A549 (cell line): ENCODE data around the gene CEP76. TPM values are rescaled to one million over a fixed set of nuclear protein-coding genes. Genes with fewer than 3 reads are reported as not detected.

Source experiments
- ATAC-seq, 2 experiments: fragments of 200-7000 bp in 1 of 2; fragments of >200 bp in 1 of 2; cut with Nextera tagmentation in 1 of 2; cut with Tn5 transposase in 1 of 2; 3 replicates each; pipeline versions ENCODE4 v1.8.0 to v1.9.1; 2018 to 2020; ENCODE audit warnings: mild to moderate bottlenecking in 1 of 2, moderate library complexity in 1 of 2
- CTCF ChIA-PET: fragments of 300-600 bp; sonication (Branson Sonifier 250); formaldehyde crosslinking; extraction: SDS; loops from one replicate; lab custom pipeline; 2021; ENCODE audit warnings: antibody characterized with exemption, inconsistent platforms; lab: Yijun Ruan, JAX
- POLR2A ChIA-PET: fragments of 350-600 bp; formaldehyde crosslinking; extraction: SDS; loops from one replicate; lab custom pipeline; 2021; ENCODE audit warnings: antibody characterized with exemption, inconsistent platforms; lab: Yijun Ruan, JAX
- DNase-seq, 2 experiments: peaks; one replicate each; pipeline versions ENCODE4 v3.0.0 to v3.0.0-alpha.2; 2011 to 2016; ENCODE audit warnings: low read depth in 1 of 2, low spot score in 1 of 2
- FAIRE-seq: peaks from 2 replicates; lab custom pipeline; 2011; peaks lifted over from hg19 to GRCh38; lab: Jason Lieb, UNC
- H3K27ac ChIP-seq, 2 experiments: fragments of >200 bp; sonication (Bioruptor Twin); formaldehyde crosslinking; 3 replicates each; pipeline ENCODE4 v1.5.1; 2016 to 2017
- H3K4me1 ChIP-seq: fragments of >200 bp; sonication (Bioruptor Twin); formaldehyde crosslinking; 3 replicates; pipeline ENCODE4 v1.6.1; 2016
- H3K4me2 ChIP-seq: fragments of >200 bp; sonication (Bioruptor Twin); formaldehyde crosslinking; 3 replicates; pipeline ENCODE4 v1.6.1; 2016
- H3K4me3 ChIP-seq: fragments of >200 bp; sonication (Bioruptor Twin); formaldehyde crosslinking; 3 replicates; pipeline ENCODE4 v1.5.1; 2016
- H3K9me3 ChIP-seq: fragments of >200 bp; sonication (Bioruptor Twin); formaldehyde crosslinking; 3 replicates; pipeline ENCODE4 v1.6.1; 2016
- CEBPB ChIP-seq, 2 experiments: fragments of >200 bp in 1 of 2; sonication (Bioruptor Twin) in 1 of 2; formaldehyde crosslinking in 1 of 2; IDR thresholded peaks; 2 replicates each; pipeline ENCODE4 v1.6.1; 2012 to 2016
- WGBS: methylation state at CpG from one replicate; pipeline ENCODE4 v1.1.6; 2017; ENCODE audit errors: missing lambda C conversion rate; 5-methylcytosine and 5-hydroxymethylcytosine counted together
- polyA plus RNA-seq, 4 experiments: library from polyadenylated mRNA; depleted of rRNA in 3 of 4; stranded (reverse); fragments of >200 nt; fragmentation: RNase III in 1 of 4; extraction: RNeasy Plus Mini Kit Qiagen cat#74134 plus additional on column Dnase treatment in 1 of 4; gene quantifications; 2 replicates in 3 of 4; 3 replicates in 1 of 4; pipeline ENCODE4 v1.2.3, GENCODE V29; 2011 to 2017
- TF ChIP-seq, protein P1 (sequence below): fragments of >200 bp; sonication (Bioruptor Twin); formaldehyde crosslinking; IDR thresholded peaks from 3 replicates; pipeline ENCODE4 v1.5.1; 2016

CEP76 gene
- polyA plus RNA-seq, 2 of the 4 experiments (the other 2 are of a cell fraction), result 7.8 to 13.1 TPM

DNA sequence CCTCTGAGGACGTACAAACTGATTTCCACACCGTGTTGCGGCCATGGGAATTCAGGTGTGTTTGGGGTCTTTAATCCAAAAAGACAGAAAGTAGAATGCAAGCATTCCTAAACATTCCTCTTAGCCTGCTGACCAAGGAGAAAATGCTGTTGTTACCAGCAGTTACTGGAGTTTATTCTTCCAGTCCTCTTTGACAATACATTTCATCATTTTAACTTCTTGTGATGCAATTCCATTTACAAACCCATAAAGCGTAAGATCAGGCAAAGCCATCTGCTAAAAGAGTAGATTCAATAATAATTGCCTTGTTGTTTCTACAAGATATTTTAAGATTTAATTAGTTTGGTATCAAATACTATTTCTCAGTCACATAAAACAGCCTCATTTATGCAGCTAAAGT is 77.3 kb downstream of the CEP76 start:
- Histone ChIP-seq H3K4me2 (no peak overlapping the region), H3K4me1 (peaks cover 20% of the 10 kb centered on the region)
- no peak for DNase-seq
- peak; percentile 47 to 59; a peak in 2 of 4 replicates for TF ChIP-seq CEBPB (IDR thresholded peaks at IDR 0.05)
- TF ChIP-seq, protein P1, sequence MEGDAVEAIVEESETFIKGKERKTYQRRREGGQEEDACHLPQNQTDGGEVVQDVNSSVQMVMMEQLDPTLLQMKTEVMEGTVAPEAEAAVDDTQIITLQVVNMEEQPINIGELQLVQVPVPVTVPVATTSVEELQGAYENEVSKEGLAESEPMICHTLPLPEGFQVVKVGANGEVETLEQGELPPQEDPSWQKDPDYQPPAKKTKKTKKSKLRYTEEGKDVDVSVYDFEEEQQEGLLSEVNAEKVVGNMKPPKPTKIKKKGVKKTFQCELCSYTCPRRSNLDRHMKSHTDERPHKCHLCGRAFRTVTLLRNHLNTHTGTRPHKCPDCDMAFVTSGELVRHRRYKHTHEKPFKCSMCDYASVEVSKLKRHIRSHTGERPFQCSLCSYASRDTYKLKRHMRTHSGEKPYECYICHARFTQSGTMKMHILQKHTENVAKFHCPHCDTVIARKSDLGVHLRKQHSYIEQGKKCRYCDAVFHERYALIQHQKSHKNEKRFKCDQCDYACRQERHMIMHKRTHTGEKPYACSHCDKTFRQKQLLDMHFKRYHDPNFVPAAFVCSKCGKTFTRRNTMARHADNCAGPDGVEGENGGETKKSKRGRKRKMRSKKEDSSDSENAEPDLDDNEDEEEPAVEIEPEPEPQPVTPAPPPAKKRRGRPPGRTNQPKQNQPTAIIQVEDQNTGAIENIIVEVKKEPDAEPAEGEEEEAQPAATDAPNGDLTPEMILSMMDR, result no peak
- TF ChIP-seq, all 56 proteins: peak for 1
- ChIA-PET CTCF (no interaction called here), POLR2A (no interaction called here)
- H3K27ac ChIP-seq, result no peak overlapping the region
- H3K9me3 ChIP-seq, result no peaks in the 10 kb centered on the region
- no peak for FAIRE-seq
- ATAC-seq, result no peak
- no peak overlapping the region for H3K4me3 ChIP-seq
- 92% methylated on average over 4 of the region's 4 CpGs for WGBS

Other genes starting within 250 kb of the CEP76 start
- 23.2 and 29.4 TPM in 2 replicates for gene SPIRE1, start 44.6 kb downstream of the CEP76 start, polyA plus RNA-seq (2011; rRNA removed)
- 8.3 to 9.1 TPM (median 8.9 TPM) in 3 replicates for gene SPIRE1, start 44.6 kb downstream of the CEP76 start, polyA plus RNA-seq (2017; fragmentation: RNase III; extraction: RNeasy Plus Mini Kit Qiagen cat#74134 plus additional on column Dnase treatment)
- gene PSMG2, start 319 bp upstream of the CEP76 start, polyA plus RNA-seq (2011; rRNA removed), result 69.2 and 76.8 TPM in 2 replicates
- gene PSMG2, start 319 bp upstream of the CEP76 start, polyA plus RNA-seq (2017; fragmentation: RNase III; extraction: RNeasy Plus Mini Kit Qiagen cat#74134 plus additional on column Dnase treatment), result 75.3 to 76.5 TPM (median 75.7 TPM) in 3 replicates
- gene PTPN2, start 181.5 kb upstream of the CEP76 start, polyA plus RNA-seq (2011; rRNA removed), result 32.4 and 33.3 TPM in 2 replicates
- 22.9 to 25.3 TPM (median 23.0 TPM) in 3 replicates for gene PTPN2, start 181.5 kb upstream of the CEP76 start, polyA plus RNA-seq (2017; fragmentation: RNase III; extraction: RNeasy Plus Mini Kit Qiagen cat#74134 plus additional on column Dnase treatment)
- 63.1 and 70.6 TPM in 2 replicates for gene SEH1L, start 245.3 kb upstream of the CEP76 start, polyA plus RNA-seq (2011; rRNA removed)
- gene SEH1L, start 245.3 kb upstream of the CEP76 start, polyA plus RNA-seq (2017; fragmentation: RNase III; extraction: RNeasy Plus Mini Kit Qiagen cat#74134 plus additional on column Dnase treatment), result 31.6 to 36.2 TPM (median 32.7 TPM) in 3 replicates